ENCODE data around the gene HBS1L.

The HBS1L gene

GRCh38 chr6:135043846-135044245 is 10.8 kb downstream of the HBS1L start:
- Histone ChIP-seq H3K4me3 (ENCODE audit: low read length in 2 of 2) (no peak overlapping the region), H3K4me1 (ENCODE audit: control insufficient read depth in 2 of 2, insufficient read depth in 2 of 2, low read length in 2 of 2) (peaks cover 0 to 2% of the 10 kb centered on the region in 2 donors), H3K9me3 (ENCODE audit: control insufficient read depth in 2 of 2, low read length in 2 of 2) (no peaks in the 10 kb centered on the region), H3K27ac (ENCODE audit: low read depth in 2 of 2, low read length in 2 of 2) (no peak overlapping the region), H3K9ac (ENCODE audit: low read depth in 1 of 2, low read length in 2 of 2) (no peak overlapping the region), H3K27me3 (ENCODE audit: control insufficient read depth in 2 of 2, insufficient read depth in 2 of 2, low read length in 2 of 2) (no peaks in the 10 kb centered on the region), H3K36me3 (ENCODE audit: control insufficient read depth in 2 of 2, insufficient read depth in 2 of 2, low read length in 2 of 2) (peaks cover 19 to 25% of the 10 kb centered on the region in 2 donors)

- Histone ChIP-seq H3K9ac (ENCODE audit: low read depth in 1 of 2, low read length in 2 of 2) (no peak overlapping the region), H3K27me3 (ENCODE audit: control insufficient read depth in 2 of 2, insufficient read depth in 2 of 2, low read length in 2 of 2) (no peaks in the 10 kb centered on the region), H3K4me1 (ENCODE audit: control insufficient read depth in 2 of 2, insufficient read depth in 2 of 2, low read length in 2 of 2) (peaks cover 0 to 2% of the 10 kb centered on the region in 2 donors), H3K9me3 (ENCODE audit: control insufficient read depth in 2 of 2, low read length in 2 of 2) (no peaks in the 10 kb centered on the region), H3K36me3 (ENCODE audit: control insufficient read depth in 2 of 2, insufficient read depth in 2 of 2, low read length in 2 of 2) (peaks cover 19 to 30% of the 10 kb centered on the region in 2 donors), H3K27ac (ENCODE audit: low read depth in 2 of 2, low read length in 2 of 2) (no peak overlapping the region), H3K4me3 (ENCODE audit: low read length in 2 of 2) (no peak overlapping the region)
These were observed 11.3 kb downstream of the HBS1L start for GRCh38 chr6:135043364-135043763.

GRCh38 chr6:135038335-135038734 is 16.3 kb downstream of the HBS1L start:
- no peaks in the 10 kb centered on the region for H3K9me3 ChIP-seq (ENCODE audit: control insufficient read depth in 2 of 2, low read length in 2 of 2)
- peaks cover 23 to 39% of the 10 kb centered on the region in 2 donors for H3K36me3 ChIP-seq (ENCODE audit: control insufficient read depth in 2 of 2, insufficient read depth in 2 of 2, low read length in 2 of 2)
- no peak overlapping the region for H3K27ac ChIP-seq (ENCODE audit: low read depth in 2 of 2, low read length in 2 of 2)
- H3K27me3 ChIP-seq (ENCODE audit: control insufficient read depth in 2 of 2, insufficient read depth in 2 of 2, low read length in 2 of 2) = no peaks in the 10 kb centered on the region
- H3K9ac ChIP-seq (ENCODE audit: low read depth in 1 of 2, low read length in 2 of 2) = no peak overlapping the region
- no peaks in the 10 kb centered on the region for H3K4me1 ChIP-seq (ENCODE audit: control insufficient read depth in 2 of 2, insufficient read depth in 2 of 2, low read length in 2 of 2)
- no peak overlapping the region for H3K4me3 ChIP-seq (ENCODE audit: low read length in 2 of 2)

- no peak overlapping the region for H3K9ac ChIP-seq (ENCODE audit: low read depth in 1 of 2, low read length in 2 of 2)
- peaks cover 26 to 42% of the 10 kb centered on the region in 2 donors for H3K36me3 ChIP-seq (ENCODE audit: control insufficient read depth in 2 of 2, insufficient read depth in 2 of 2, low read length in 2 of 2)
- no peaks in the 10 kb centered on the region for H3K4me1 ChIP-seq (ENCODE audit: control insufficient read depth in 2 of 2, insufficient read depth in 2 of 2, low read length in 2 of 2)
- no peaks in the 10 kb centered on the region for H3K27me3 ChIP-seq (ENCODE audit: control insufficient read depth in 2 of 2, insufficient read depth in 2 of 2, low read length in 2 of 2)
- H3K27ac ChIP-seq (ENCODE audit: low read depth in 2 of 2, low read length in 2 of 2) = no peak overlapping the region
- no peak overlapping the region for H3K4me3 ChIP-seq (ENCODE audit: low read length in 2 of 2)
- no peaks in the 10 kb centered on the region for H3K9me3 ChIP-seq (ENCODE audit: control insufficient read depth in 2 of 2, low read length in 2 of 2)
These were observed 17.1 kb downstream of the HBS1L start for GRCh38 chr6:135037541-135037940.

DNA sequence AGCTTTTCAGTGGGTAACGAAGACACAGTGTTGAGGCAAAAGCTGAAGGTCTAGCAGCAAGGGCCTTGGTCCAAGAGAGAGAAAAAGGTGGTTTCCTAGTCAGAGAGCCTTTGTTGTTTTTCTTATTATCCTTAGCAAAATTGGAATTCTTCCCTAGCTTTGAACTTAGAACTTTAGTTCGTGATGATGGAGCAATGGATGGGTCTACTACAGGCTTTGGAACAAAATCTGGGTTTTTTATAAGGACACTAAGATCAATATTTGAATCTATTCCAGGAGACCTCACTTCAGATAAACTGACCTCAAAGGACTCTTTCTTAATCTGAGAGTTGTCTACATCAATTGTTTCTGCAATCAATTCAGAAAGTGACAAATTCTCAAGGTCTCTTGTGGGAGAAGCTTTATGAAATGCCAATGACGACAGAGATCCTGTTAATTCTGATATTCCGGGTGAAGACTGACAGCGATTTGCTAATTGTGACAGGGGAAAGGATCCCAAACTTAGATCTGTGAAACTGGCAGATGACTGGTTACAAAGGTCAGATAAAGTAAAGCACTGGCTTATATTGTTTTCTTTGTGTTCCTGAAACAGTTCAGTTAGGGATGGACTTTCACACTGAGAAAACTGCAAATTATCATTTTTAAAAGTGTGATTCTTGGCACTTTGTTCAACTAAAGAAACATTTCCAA is 17.7 kb downstream of the HBS1L start:
- Histone ChIP-seq H3K4me1 (ENCODE audit: control insufficient read depth in 2 of 2, insufficient read depth in 2 of 2, low read length in 2 of 2) (no peaks in the 10 kb centered on the region), H3K9me3 (ENCODE audit: control insufficient read depth in 2 of 2, low read length in 2 of 2) (no peaks in the 10 kb centered on the region), H3K27ac (ENCODE audit: low read depth in 2 of 2, low read length in 2 of 2) (no peak overlapping the region), H3K27me3 (ENCODE audit: control insufficient read depth in 2 of 2, insufficient read depth in 2 of 2, low read length in 2 of 2) (no peaks in the 10 kb centered on the region), H3K36me3 (ENCODE audit: control insufficient read depth in 2 of 2, insufficient read depth in 2 of 2, low read length in 2 of 2) (peaks cover 26 to 42% of the 10 kb centered on the region in 2 donors), H3K4me3 (ENCODE audit: low read length in 2 of 2) (no peak overlapping the region), H3K9ac (ENCODE audit: low read depth in 1 of 2, low read length in 2 of 2) (no peak overlapping the region)

- H3K27ac ChIP-seq (ENCODE audit: low read depth in 2 of 2, low read length in 2 of 2) = no peak overlapping the region
- no peaks in the 10 kb centered on the region for H3K27me3 ChIP-seq (ENCODE audit: control insufficient read depth in 2 of 2, insufficient read depth in 2 of 2, low read length in 2 of 2)
- H3K4me1 ChIP-seq (ENCODE audit: control insufficient read depth in 2 of 2, insufficient read depth in 2 of 2, low read length in 2 of 2) = no peaks in the 10 kb centered on the region
- H3K9ac ChIP-seq (ENCODE audit: low read depth in 1 of 2, low read length in 2 of 2) = no peak overlapping the region
- no peak overlapping the region for H3K4me3 ChIP-seq (ENCODE audit: low read length in 2 of 2)
- peaks cover 33 to 35% of the 10 kb centered on the region in 2 donors for H3K36me3 ChIP-seq (ENCODE audit: control insufficient read depth in 2 of 2, insufficient read depth in 2 of 2, low read length in 2 of 2)
- H3K9me3 ChIP-seq (ENCODE audit: control insufficient read depth in 2 of 2, low read length in 2 of 2) = no peaks in the 10 kb centered on the region
These were observed 21.4 kb downstream of the HBS1L start for GRCh38 chr6:135033238-135033637.

DNA sequence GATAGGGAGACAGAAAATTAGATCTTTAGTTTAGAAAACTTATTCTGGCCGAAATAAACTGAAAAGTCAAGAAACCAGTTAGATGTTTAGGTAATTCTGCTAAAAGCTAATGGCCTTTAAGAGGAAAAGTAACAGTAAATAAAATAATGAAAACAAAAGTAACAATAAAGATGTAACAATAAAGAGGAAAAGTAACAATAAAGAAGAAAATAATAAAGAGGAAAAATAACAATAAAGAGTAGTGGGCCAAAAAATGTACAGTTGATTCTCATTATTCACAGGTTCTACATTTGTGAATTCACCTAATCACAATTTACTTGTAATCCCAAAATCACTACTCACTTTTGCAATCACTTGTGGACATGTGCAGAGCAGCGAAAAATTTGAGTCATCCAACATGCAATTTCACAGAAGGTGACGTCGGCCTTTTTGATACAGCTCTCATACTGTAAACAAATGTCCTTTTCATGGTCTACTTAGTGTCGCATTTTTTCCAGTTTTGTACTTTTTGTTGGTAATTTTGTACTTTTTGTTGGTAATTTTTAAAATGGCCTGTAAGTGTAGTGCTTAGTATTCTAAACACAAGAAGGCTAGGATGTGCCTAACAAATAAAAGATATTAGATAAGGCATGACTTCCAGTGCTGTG is 24.0 kb downstream of the HBS1L start:
- Histone ChIP-seq H3K4me3 (ENCODE audit: low read length in 2 of 2) (no peak overlapping the region), H3K27ac (ENCODE audit: low read depth in 2 of 2, low read length in 2 of 2) (no peak overlapping the region)

DNA sequence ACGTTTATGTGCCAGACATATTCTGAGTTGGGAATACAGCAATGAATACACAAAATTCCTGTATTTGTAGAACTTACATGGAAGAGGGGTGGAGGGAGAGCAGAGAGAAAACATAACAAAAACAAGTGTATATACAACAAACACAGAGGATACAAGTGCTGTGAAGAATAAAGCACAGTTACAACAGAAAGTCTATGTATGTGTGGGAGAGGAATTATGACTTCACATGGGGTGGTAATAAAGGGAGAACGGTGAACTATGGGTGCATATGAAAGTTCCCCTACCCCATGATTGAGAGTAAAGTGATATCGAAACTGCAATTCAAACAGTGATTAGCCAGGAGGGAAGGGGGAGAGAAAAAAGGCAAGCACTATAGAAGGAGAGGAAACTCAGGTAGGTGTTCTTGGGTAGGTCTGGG is 24.6 kb downstream of the HBS1L start:
- Histone ChIP-seq H3K4me1 (ENCODE audit: control insufficient read depth in 2 of 2, insufficient read depth in 2 of 2, low read length in 2 of 2) (no peaks in the 10 kb centered on the region), H3K27me3 (ENCODE audit: control insufficient read depth in 2 of 2, insufficient read depth in 2 of 2, low read length in 2 of 2) (no peaks in the 10 kb centered on the region), H3K36me3 (ENCODE audit: control insufficient read depth in 2 of 2, insufficient read depth in 2 of 2, low read length in 2 of 2) (peaks cover 18 to 23% of the 10 kb centered on the region in 2 donors), H3K9ac (ENCODE audit: low read depth in 1 of 2, low read length in 2 of 2) (no peak overlapping the region), H3K27ac (ENCODE audit: low read depth in 2 of 2, low read length in 2 of 2) (no peak overlapping the region), H3K9me3 (ENCODE audit: control insufficient read depth in 2 of 2, low read length in 2 of 2) (no peaks in the 10 kb centered on the region), H3K4me3 (ENCODE audit: low read length in 2 of 2) (no peak overlapping the region)

More for the DNA sequence above, 24.0 kb downstream of the HBS1L start:
- Histone ChIP-seq H3K27me3 (ENCODE audit: control insufficient read depth in 2 of 2, insufficient read depth in 2 of 2, low read length in 2 of 2) (no peaks in the 10 kb centered on the region), H3K9me3 (ENCODE audit: control insufficient read depth in 2 of 2, low read length in 2 of 2) (no peaks in the 10 kb centered on the region), H3K36me3 (ENCODE audit: control insufficient read depth in 2 of 2, insufficient read depth in 2 of 2, low read length in 2 of 2) (peaks cover 18 to 21% of the 10 kb centered on the region in 2 donors), H3K9ac (ENCODE audit: low read depth in 1 of 2, low read length in 2 of 2) (no peak overlapping the region), H3K4me1 (ENCODE audit: control insufficient read depth in 2 of 2, insufficient read depth in 2 of 2, low read length in 2 of 2) (no peaks in the 10 kb centered on the region)

DNA sequence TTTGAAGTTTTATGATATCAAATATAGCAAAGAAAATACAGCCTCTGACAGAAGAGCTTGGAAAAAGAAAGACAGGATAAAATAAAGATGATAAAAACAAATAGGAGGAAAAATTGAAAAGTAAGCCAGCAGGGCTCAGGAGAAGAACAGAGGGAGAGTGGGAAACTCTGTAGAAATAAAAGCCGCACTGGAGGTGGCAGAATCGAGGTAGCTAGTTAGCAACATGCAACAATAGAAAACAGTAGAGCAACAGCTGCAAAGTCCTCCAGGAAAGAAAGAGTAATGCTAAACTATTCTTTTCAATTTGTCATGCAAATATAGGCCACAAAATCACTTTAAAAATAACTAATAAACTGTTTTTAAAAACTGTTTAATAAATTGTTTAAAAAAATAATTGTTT is 28.8 kb downstream of the HBS1L start:
- Histone ChIP-seq H3K27ac (ENCODE audit: low read depth in 2 of 2, low read length in 2 of 2) (no peak overlapping the region), H3K36me3 (ENCODE audit: control insufficient read depth in 2 of 2, insufficient read depth in 2 of 2, low read length in 2 of 2) (peaks cover 6 to 12% of the 10 kb centered on the region in 2 donors), H3K4me1 (ENCODE audit: control insufficient read depth in 2 of 2, insufficient read depth in 2 of 2, low read length in 2 of 2) (no peaks in the 10 kb centered on the region), H3K9me3 (ENCODE audit: control insufficient read depth in 2 of 2, low read length in 2 of 2) (no peaks in the 10 kb centered on the region), H3K9ac (ENCODE audit: low read depth in 1 of 2, low read length in 2 of 2) (no peak overlapping the region), H3K4me3 (ENCODE audit: low read length in 2 of 2) (no peak overlapping the region), H3K27me3 (ENCODE audit: control insufficient read depth in 2 of 2, insufficient read depth in 2 of 2, low read length in 2 of 2) (no peaks in the 10 kb centered on the region)

DNA sequence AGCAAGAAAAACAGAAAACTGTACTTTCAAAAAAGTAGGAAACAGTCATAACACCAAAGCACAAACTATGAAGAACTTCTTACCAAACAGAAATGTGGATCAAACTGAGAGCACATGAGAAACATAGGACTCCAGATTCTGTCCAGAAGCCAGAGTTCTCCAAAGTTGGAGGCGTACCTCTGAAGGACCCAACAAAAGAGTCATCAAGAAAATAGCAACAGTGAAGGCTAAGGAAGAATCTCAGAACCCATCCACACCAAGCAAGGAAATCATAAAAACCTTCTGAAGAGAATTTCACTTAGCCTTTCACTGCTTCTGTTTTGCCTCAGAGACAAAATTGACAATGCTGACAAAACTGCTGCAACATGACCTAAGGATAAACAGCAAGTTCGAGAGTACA is 29.4 kb downstream of the HBS1L start:
- Histone ChIP-seq H3K9me3 (ENCODE audit: control insufficient read depth in 2 of 2, low read length in 2 of 2) (no peaks in the 10 kb centered on the region), H3K4me1 (ENCODE audit: control insufficient read depth in 2 of 2, insufficient read depth in 2 of 2, low read length in 2 of 2) (no peaks in the 10 kb centered on the region), H3K27ac (ENCODE audit: low read depth in 2 of 2, low read length in 2 of 2) (no peak overlapping the region), H3K36me3 (ENCODE audit: control insufficient read depth in 2 of 2, insufficient read depth in 2 of 2, low read length in 2 of 2) (peaks cover 5 to 6% of the 10 kb centered on the region in 2 donors), H3K27me3 (ENCODE audit: control insufficient read depth in 2 of 2, insufficient read depth in 2 of 2, low read length in 2 of 2) (no peaks in the 10 kb centered on the region), H3K4me3 (ENCODE audit: low read length in 2 of 2) (no peak overlapping the region), H3K9ac (ENCODE audit: low read depth in 1 of 2, low read length in 2 of 2) (no peak overlapping the region)

Measured in mucosa of rectum (tissue), 2 donors.